Heart right ventricle (tissue), 16 donors: ENCODE data around the gene NOTO. TPM values are rescaled to one million over a fixed set of nuclear protein-coding genes. Genes with fewer than 3 reads are reported as not detected.
A peak's percentile ranks its signal among the peaks of the same experiment; 100 is the strongest.

Experiments used
- ATAC-seq, 8 donors: fragments of 200-7000 bp; cut with Tn5 transposase; one replicate each; pipeline ENCODE4 v1.9.1; 2020; ENCODE audit warnings: mild to moderate bottlenecking in 8 of 8, moderate library complexity in 8 of 8, moderate number of reproducible peaks in 1 of 8
- DNase-seq, 2 donors: peaks; one replicate each; pipeline ENCODE4 v3.0.0-alpha.2; 2020
- H3K27ac ChIP-seq, 10 donors: fragments of 200-600 bp; sonication (generic) in 2 of 10; one replicate each; pipeline versions ENCODE4 v1.5.0 to v1.8.0; 2020 to 2022; ENCODE audit warnings: mild to moderate bottlenecking in 3 of 10
- H3K27me3 ChIP-seq, 7 donors: fragments of 200-600 bp; one replicate each; pipeline ENCODE4 v1.8.0; 2021 to 2022; ENCODE audit warnings: mild to moderate bottlenecking in 2 of 7
- H3K36me3 ChIP-seq, 9 donors: fragments of 200-600 bp; sonication (generic) in 1 of 9; one replicate each; pipeline versions ENCODE4 v1.5.0 to v1.8.0; 2020 to 2022; ENCODE audit warnings: mild to moderate bottlenecking in 2 of 9
- H3K4me1 ChIP-seq, 9 donors: fragments of 200-600 bp; sonication (generic) in 1 of 9; one replicate each; pipeline versions ENCODE4 v1.5.0 to v1.8.0; 2020 to 2022; ENCODE audit warnings: mild to moderate bottlenecking in 4 of 9
- H3K4me3 ChIP-seq, 10 donors: fragments of 200-600 bp; sonication (generic) in 2 of 10; one replicate each; pipeline versions ENCODE4 v1.5.0 to v1.8.0; 2020 to 2022; ENCODE audit warnings: mild to moderate bottlenecking in 7 of 10, moderate library complexity in 2 of 10
- H3K9me3 ChIP-seq, 11 donors: fragments of 200-600 bp in 10 of 11; sonication (generic) in 2 of 11; one replicate each; pipeline versions ENCODE4 v1.5.0 to v1.8.0; 2013 to 2022; ENCODE audit warnings: mild to moderate bottlenecking in 2 of 11, control low read depth in 1 of 11, moderate library complexity in 1 of 11
- WGBS, 2 donors: extraction: QIAGEN DNeasy Blood & Tissue Kit; methylation state at CpG; one replicate each; pipeline ENCODE4 v1.1.7; 2013; ENCODE audit warnings: inconsistent platforms in 1 of 2; 5-methylcytosine and 5-hydroxymethylcytosine counted together
- intact Hi-C, 10 donors: fragments of 100-400 bp; cut with DNase I; formaldehyde crosslinking; loops; one replicate each; pipeline versions ENCODE4 v1.11.1 to v1.14.2; 2022
- polyA plus RNA-seq, 2 donors: library from polyadenylated mRNA; stranded (reverse); fragments of 200-250 nt; gene quantifications; one replicate each; pipeline ENCODE4 v1.2.3, GENCODE V29; 2013
- total RNA-seq, 10 donors: library from RNA; stranded (reverse); fragmentation: NEBNext Ultra II Directional in 3 of 10; extraction: Animal tissue kit (Norgen Biotek cat#: 25700) in 3 of 10; gene quantifications; one replicate each; pipeline versions ENCODE4 v1.2.1 to v1.2.4, GENCODE V29; 2021 to 2023
- TF ChIP-seq, protein P1 (sequence below), 9 donors: fragments of 200-600 bp; sonication (generic) in 2 of 9; IDR thresholded peaks; one replicate each; pipeline versions ENCODE4 v1.5.0 to v1.8.0; 2021 to 2022; ENCODE audit warnings: antibody characterized with exemption in 9 of 9, mild to moderate bottlenecking in 5 of 9, moderate library complexity in 1 of 9
- donor health status: Arrhythmogenic right ventricular cardiomyopathy.
- donor health status: ischemic (EF 13 %, LVEDD 7.1; RV severe dilation, severe dysfunction).
- donor health status: healthy with polysubstance abuse.
- donor health status: DM: no; HTN: yes; CAD: no.
- donor health status: DM: no; HTN: no; CAD: no.
- donor health status: ischemic (EF 25% LVEDD 6.9; RV normal size, moderate dysfunction).
- donor health status: ischemic (EF 25% LVEDD 5.7; RV mildly dilated, moderate dysfunction).
- donor health status: healthy.
- donor health status: DM: yes; HTN: yes; CAD: no.
- donor health status: Ischemic cardiomyopathy.
- donor health status: ischemic (EF 35%, LVEDD 5.7; RV mildly dilated, moderate dysfunction).
- donor health status: nonischemic (EF 11% LVEDD 7.7; RV severe dilation, severe dysfunction).
- donor health status: DM: yes; HTN: yes; CAD: no.
- donor health status: PGD.
- donor health status: ischemic (EF 29% LVEDD 5.4; RV normal size, mild dysfunction).
- donor health status: nonischemic (EF 23%, LVEDD 6.1; RV moderate dilation, normal function).

The NOTO gene
- total and polyA plus RNA-seq, 12 donors, result not detected

DNA sequence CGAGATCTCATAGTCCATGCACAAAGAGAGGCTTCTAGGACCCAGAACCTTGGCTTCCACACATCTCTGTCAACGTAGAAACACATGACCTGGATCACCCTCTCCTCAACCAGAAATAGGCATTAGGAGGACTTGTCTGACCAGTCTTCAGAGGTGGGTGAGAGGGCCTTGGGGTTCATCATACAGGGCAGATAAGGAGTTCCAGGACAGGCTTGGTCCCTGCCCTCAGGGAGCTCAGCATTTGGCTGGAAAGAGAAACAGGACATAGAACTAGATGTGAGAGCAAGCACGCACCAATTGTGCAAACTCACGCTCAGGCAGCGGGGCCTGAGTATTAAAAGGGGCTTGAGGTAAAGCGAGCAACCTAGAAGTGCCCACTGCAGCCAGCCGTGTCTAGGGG, 28.6 kb upstream of the NOTO start:
- Histone ChIP-seq H3K4me3 (no peak overlapping the region), H3K27me3 (peaks cover 0 to 43% (median 10%) of the 10 kb centered on the region in 7 donors), H3K36me3 (no peaks in the 10 kb centered on the region), H3K9me3 (no peaks in the 10 kb centered on the region), H3K27ac (no peak overlapping the region), H3K4me1 (peaks cover 4 to 31% (median 25%) of the 10 kb centered on the region in 9 donors)
- DNase-seq (no peak), ATAC-seq (no peak)
- TF ChIP-seq, protein P1, sequence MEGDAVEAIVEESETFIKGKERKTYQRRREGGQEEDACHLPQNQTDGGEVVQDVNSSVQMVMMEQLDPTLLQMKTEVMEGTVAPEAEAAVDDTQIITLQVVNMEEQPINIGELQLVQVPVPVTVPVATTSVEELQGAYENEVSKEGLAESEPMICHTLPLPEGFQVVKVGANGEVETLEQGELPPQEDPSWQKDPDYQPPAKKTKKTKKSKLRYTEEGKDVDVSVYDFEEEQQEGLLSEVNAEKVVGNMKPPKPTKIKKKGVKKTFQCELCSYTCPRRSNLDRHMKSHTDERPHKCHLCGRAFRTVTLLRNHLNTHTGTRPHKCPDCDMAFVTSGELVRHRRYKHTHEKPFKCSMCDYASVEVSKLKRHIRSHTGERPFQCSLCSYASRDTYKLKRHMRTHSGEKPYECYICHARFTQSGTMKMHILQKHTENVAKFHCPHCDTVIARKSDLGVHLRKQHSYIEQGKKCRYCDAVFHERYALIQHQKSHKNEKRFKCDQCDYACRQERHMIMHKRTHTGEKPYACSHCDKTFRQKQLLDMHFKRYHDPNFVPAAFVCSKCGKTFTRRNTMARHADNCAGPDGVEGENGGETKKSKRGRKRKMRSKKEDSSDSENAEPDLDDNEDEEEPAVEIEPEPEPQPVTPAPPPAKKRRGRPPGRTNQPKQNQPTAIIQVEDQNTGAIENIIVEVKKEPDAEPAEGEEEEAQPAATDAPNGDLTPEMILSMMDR (IDR thresholded peaks at IDR 0.05), result no peak
- intact Hi-C loops, result loop anchor here in 1 of 10 donors (10.0 kb wide), 1 partner anchor 399 kb away; no protein-coding TSS in a partner anchor
- WGBS, 2 donors, result 95 to 96% methylated on average over 7 of the region's 7 CpGs

DNA sequence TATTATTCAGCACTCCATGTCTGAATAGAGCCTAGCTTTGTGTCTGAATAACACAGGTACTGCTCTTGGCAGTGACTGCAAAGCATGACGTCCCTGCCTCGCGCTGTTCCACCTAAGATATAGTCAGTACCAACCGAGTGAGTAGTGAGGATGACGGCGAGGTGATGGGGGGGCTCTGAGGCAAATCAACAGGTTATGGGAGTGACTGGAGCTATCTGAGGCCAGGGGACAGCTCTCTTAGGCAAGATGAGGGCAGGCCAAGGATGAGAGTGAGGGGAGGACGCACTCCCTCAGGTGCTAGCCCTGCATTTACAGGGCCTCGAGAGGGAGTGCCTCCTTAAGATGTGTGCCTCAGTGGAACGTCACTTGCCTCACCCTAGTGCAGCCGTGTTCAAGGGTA, 28.1 kb upstream of the NOTO start:
- Histone ChIP-seq H3K4me1 (peaks cover 4 to 31% (median 25%) of the 10 kb centered on the region in 9 donors), H3K4me3 (no peak overlapping the region), H3K9me3 (no peaks in the 10 kb centered on the region), H3K27ac (no peak overlapping the region), H3K27me3 (peaks cover 0 to 47% (median 13%) of the 10 kb centered on the region in 7 donors), H3K36me3 (no peaks in the 10 kb centered on the region)
- DNase-seq (no peak), ATAC-seq (no peak)
- intact Hi-C loops, result loop anchor here in 1 of 10 donors (10.0 kb wide), 1 partner anchor 399 kb away; no protein-coding TSS in a partner anchor
- WGBS, 2 donors, result 95 to 96% methylated on average over 10 of the region's 10 CpGs
- TF ChIP-seq, protein P1 (IDR thresholded peaks at IDR 0.05), result no peak

DNA sequence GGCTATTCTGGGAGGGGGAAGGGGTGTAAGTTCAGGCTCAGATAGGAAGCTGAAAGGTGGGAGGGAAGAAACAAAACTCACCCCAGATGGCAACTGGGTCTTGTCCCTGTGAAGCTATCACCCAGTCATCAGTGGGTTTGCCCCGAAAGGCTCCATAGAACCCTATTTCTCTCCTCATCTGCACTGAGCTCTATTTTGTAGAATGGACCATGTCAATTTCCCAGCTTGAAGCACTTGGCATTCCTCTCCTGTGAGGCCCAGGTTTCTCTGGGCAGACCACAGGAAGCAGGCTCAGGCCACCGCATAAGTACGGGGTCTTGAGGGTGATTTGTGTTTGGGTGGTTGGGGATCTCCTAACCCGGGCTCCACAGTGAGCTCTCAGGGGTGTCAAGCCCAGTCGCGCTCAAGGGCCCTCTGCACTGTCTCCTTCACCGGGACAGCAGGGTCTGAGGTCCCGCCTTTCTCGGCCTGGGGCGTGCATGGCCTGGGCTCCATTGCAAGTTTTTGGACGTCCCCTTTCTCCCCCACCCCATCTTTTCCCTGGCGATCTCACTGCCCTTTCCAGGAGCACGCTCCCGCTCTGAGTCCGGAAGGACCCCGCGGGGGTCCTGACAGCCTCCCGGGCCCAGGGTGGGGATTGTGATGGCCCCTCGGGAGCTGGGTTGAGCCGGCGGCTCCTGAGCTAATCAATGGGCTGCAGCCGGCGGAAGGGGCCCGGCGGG, 27.3 kb upstream of the NOTO start:
- peaks cover 4 to 31% (median 25%) of the 10 kb centered on the region in 9 donors for H3K4me1 ChIP-seq
- peak overlapping the region; percentile 39 to 75 (median 60) for H3K4me3 ChIP-seq
- intact Hi-C loops, result loop anchor here in 7 of 10 donors (5.0 to 10.0 kb wide), 5 partner anchors 37 to 400 kb away; partner anchors contain the start of gene SMYD5 (in 1 of the 7)
- DNase-seq (no peak), ATAC-seq (no peak)
- peak overlapping the region in 3 of 10 donors; percentile 71 to 86 (median 73) for H3K27ac ChIP-seq
- TF ChIP-seq, protein P1 (IDR thresholded peaks at IDR 0.05), result no peak
- no peaks in the 10 kb centered on the region for H3K36me3 ChIP-seq
- 29 to 32% methylated on average over 25 of the region's 25 CpGs for WGBS, 2 donors
- peaks cover 0 to 56% (median 22%) of the 10 kb centered on the region in 7 donors for H3K27me3 ChIP-seq
- no peaks in the 10 kb centered on the region for H3K9me3 ChIP-seq

DNA sequence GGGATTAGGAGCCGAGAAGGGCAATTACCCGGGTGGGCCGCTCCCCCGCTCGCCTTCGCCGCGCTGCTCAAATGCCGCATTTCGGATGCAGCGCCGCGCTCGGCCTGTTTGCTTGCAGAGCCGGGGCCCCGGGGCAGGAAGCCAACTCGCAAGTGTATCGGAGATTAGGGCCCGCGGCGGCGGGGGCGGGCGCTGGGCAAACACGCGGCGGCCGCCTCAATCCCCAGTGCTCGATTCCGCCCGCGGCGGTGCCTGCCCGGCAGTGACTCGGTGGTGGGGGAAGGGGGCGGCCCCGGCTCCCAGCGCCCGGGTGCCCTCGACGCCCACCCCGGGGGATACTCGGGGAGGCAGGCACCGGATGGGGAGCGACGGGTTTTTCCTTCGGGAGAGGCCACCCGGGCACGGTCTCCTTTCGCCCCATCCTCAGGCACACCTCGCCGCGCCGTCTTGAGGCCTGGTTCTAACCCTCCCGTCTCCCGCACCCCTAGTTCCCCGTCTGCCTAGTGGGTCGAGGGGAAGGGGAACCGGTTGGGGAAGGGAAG, 26.6 kb upstream of the NOTO start:
- WGBS, 2 donors, result 0 to 1% methylated on average over 46 to 59 of the region's 59 CpGs

More for the DNA sequence above, 26.6 kb upstream of the NOTO start:
- TF ChIP-seq, protein P1 (IDR thresholded peaks at IDR 0.05), result peak in 3 of 9 donors; percentile 14 to 30 (median 27)
- H3K4me3 ChIP-seq, result peak overlapping the region; percentile 39 to 75 (median 60)
- DNase-seq (peak; percentile 84 to 85), ATAC-seq (peak; percentile 18 to 59 (median 34))
- H3K27ac ChIP-seq, result peak overlapping the region in 5 of 10 donors; percentile 8 to 89 (median 73)
- intact Hi-C loops, result loop anchor here in 7 of 10 donors (2.0 to 10.0 kb wide), 6 partner anchors 37 to 401 kb away; partner anchors contain the start of gene SMYD5 (in 1 of the 7)
- no peaks in the 10 kb centered on the region for H3K9me3 ChIP-seq
- H3K4me1 ChIP-seq, result peaks cover 4 to 31% (median 25%) of the 10 kb centered on the region in 9 donors
- H3K27me3 ChIP-seq, result peaks cover 0 to 61% (median 27%) of the 10 kb centered on the region in 7 donors
- no peaks in the 10 kb centered on the region for H3K36me3 ChIP-seq
